Ishikawa (cell line): ENCODE measurements around the gene RNF8.

Source experiments
- CEBPB ChIP-seq: IDR thresholded peaks from 2 replicates; pipeline ENCODE4 v1.6.1; 2012
- CREB1 ChIP-seq: IDR thresholded peaks from 2 replicates; pipeline ENCODE4 v1.6.1; 2012; ENCODE audit warnings: low read depth
- EGR1 ChIP-seq: IDR thresholded peaks from 2 replicates; pipeline ENCODE4 v1.6.1; 2012
- EP300 ChIP-seq: IDR thresholded peaks from 2 replicates; pipeline ENCODE4 v1.6.1; 2012; ENCODE audit warnings: borderline replicate concordance
- FOXM1 ChIP-seq: IDR thresholded peaks from 2 replicates; pipeline ENCODE4 v1.6.1; 2012; ENCODE audit warnings: low read depth, borderline replicate concordance
- NFIC ChIP-seq: IDR thresholded peaks from 2 replicates; pipeline ENCODE4 v1.6.1; 2012
- RAD21 ChIP-seq: IDR thresholded peaks from 2 replicates; pipeline ENCODE4 v1.6.1; 2012; ENCODE audit warnings: low read depth
- TAF1 ChIP-seq: IDR thresholded peaks from 2 replicates; pipeline ENCODE4 v1.6.1; 2012; ENCODE audit warnings: low read depth, mild to moderate bottlenecking
- TCF12 ChIP-seq: IDR thresholded peaks from 2 replicates; pipeline ENCODE4 v1.6.1; 2012; ENCODE audit warnings: low read depth
- TEAD4 ChIP-seq: IDR thresholded peaks from 2 replicates; pipeline ENCODE4 v1.6.1; 2012
- YY1 ChIP-seq: IDR thresholded peaks from 2 replicates; pipeline ENCODE4 v1.6.1; 2012; ENCODE audit warnings: low read depth
- ZBTB7A ChIP-seq: IDR thresholded peaks from 2 replicates; pipeline ENCODE4 v1.6.1; 2012; ENCODE audit warnings: low read depth
- TF ChIP-seq, protein P1 (sequence below): IDR thresholded peaks from 2 replicates; pipeline ENCODE4 v1.6.1; 2012
- TF ChIP-seq, protein P2 (sequence below): IDR thresholded peaks from 2 replicates; pipeline ENCODE4 v1.6.1; 2012
- TF ChIP-seq, protein P3 (sequence below): IDR thresholded peaks from 2 replicates; pipeline ENCODE4 v1.6.1; 2012; ENCODE audit warnings: low read depth, mild to moderate bottlenecking

Gene RNF8

DNA sequence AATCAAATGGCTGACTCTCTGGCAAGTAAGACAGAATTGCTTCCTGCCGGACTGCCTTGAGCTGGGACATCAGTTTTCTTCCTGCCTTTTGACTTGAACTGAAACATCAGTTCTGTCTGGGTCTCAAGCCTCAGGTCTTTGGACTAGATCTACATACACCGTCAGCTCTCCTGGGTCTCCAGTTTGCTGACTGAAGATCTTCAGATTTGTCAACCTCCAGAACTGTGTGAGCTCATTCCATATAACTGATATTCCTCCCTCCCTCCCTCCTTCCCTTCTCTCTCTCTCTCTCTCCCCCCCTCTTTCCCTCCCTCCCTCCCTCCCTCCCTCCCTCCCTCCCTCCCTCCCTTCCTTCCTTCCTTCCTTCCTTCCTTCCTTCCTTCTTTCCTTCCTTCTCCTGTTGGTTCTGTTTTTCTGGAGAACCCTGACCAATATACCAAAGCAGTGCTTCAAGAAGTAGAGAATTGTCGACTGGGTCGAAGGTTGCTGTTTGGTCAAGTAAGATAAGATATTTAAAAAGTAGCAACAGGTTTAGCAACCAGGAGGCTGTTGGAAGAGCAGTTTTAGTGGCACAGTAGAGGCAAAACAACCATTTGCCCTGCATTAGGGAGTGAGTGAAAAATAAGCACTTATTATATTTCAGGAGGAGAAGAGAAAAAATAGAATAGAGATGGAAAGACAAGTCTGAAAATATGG lies 46.2 kb downstream of the RNF8 start:
- TF ChIP-seq, protein P1, sequence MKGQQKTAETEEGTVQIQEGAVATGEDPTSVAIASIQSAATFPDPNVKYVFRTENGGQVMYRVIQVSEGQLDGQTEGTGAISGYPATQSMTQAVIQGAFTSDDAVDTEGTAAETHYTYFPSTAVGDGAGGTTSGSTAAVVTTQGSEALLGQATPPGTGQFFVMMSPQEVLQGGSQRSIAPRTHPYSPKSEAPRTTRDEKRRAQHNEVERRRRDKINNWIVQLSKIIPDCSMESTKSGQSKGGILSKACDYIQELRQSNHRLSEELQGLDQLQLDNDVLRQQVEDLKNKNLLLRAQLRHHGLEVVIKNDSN = no peak
- TF ChIP-seq CEBPB (no peak), FOXM1 (no peak)

DNA sequence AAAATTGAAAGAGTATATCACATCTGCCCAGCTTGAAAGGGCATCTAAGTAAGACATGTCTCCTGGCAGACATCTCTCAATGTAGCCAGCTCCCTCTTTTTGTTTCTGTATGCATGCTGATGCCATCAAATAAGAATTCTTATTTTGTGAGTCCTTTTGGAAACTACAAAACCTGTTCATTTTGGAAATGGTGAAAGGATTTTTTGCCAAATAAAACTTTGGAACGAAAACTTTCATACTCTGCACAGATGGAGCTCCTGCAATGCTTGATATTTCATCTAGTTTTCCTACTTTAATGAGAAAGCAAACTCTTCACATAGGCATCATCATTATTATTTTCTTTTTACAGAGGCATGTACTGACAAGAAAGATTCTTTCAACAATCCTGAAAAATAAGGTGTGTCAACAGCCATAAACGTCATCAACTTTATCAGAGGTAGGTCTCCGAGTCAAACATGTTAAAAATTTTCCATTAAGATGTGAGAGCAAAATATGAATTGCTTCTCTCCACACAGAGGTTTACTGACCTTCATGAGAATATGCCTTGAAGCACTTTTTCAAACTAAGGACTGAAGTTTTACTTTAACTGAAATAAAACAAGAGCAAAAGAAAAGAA lies 53.1 kb downstream of the RNF8 start:
- no peak for TF ChIP-seq FOXM1

DNA sequence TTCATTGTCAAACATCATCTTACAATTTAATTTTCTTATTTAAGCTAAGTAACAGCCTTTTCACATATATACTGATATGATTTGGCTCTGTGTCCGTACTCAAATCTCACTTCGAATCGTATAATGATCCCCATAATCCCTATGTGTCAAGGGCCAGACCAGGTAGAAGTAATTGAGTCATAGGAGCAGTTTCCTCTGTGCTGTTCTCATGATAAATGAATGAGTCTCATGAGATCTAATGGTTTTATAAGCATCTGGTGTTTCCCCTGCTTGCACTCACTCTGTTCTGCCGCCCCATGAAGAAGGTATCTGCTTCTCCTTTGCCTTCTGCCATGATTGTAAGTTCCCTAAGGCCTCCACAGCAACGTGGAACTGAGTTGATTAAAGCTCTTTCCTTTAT lies 54.2 kb downstream of the RNF8 start:
- no peak for TF ChIP-seq EP300
- TF ChIP-seq, protein P2, sequence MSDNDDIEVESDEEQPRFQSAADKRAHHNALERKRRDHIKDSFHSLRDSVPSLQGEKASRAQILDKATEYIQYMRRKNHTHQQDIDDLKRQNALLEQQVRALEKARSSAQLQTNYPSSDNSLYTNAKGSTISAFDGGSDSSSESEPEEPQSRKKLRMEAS = no peak
- TF ChIP-seq, protein P1 = no peak
- TF ChIP-seq TCF12 = no peak
- TF ChIP-seq ZBTB7A = no peak
- no peak for TF ChIP-seq CREB1
- no peak for TF ChIP-seq TEAD4
- TF ChIP-seq CEBPB = no peak
- TF ChIP-seq, protein P3, sequence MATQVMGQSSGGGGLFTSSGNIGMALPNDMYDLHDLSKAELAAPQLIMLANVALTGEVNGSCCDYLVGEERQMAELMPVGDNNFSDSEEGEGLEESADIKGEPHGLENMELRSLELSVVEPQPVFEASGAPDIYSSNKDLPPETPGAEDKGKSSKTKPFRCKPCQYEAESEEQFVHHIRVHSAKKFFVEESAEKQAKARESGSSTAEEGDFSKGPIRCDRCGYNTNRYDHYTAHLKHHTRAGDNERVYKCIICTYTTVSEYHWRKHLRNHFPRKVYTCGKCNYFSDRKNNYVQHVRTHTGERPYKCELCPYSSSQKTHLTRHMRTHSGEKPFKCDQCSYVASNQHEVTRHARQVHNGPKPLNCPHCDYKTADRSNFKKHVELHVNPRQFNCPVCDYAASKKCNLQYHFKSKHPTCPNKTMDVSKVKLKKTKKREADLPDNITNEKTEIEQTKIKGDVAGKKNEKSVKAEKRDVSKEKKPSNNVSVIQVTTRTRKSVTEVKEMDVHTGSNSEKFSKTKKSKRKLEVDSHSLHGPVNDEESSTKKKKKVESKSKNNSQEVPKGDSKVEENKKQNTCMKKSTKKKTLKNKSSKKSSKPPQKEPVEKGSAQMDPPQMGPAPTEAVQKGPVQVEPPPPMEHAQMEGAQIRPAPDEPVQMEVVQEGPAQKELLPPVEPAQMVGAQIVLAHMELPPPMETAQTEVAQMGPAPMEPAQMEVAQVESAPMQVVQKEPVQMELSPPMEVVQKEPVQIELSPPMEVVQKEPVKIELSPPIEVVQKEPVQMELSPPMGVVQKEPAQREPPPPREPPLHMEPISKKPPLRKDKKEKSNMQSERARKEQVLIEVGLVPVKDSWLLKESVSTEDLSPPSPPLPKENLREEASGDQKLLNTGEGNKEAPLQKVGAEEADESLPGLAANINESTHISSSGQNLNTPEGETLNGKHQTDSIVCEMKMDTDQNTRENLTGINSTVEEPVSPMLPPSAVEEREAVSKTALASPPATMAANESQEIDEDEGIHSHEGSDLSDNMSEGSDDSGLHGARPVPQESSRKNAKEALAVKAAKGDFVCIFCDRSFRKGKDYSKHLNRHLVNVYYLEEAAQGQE = no peak
- no peak for TF ChIP-seq FOXM1
- no peak for TF ChIP-seq RAD21
- TF ChIP-seq YY1 = no peak
- no peak for TF ChIP-seq NFIC
- TF ChIP-seq TAF1 = no peak
- no peak for TF ChIP-seq EGR1

DNA sequence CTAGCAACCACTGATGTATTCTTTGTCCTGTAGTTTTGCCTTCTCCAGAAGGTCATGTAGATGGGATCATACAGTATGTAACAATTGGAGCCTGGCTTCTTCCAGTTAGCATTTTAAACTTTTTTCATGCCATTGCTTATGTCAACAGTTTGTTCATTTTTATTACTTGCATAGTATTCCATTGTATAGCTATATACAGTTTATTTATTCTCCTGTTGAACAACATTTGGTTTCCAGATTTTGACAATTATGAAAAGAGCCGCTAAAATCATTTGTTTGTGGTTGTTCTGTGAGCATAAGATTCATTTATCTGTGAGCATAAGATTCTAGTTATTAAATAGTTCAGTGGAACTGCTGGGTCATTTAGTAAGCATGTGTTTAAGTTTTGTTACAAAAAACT lies 55.7 kb downstream of the RNF8 start:
- no peak for TF ChIP-seq NFIC
- TF ChIP-seq, protein P3 = no peak
- TF ChIP-seq, protein P2 = no peak
- no peak for TF ChIP-seq YY1
- TF ChIP-seq ZBTB7A = no peak
- no peak for TF ChIP-seq FOXM1
- TF ChIP-seq TEAD4 = no peak
- TF ChIP-seq RAD21 = no peak
- no peak for TF ChIP-seq CEBPB
- no peak for TF ChIP-seq EGR1
- no peak for TF ChIP-seq CREB1
- no peak for TF ChIP-seq TAF1

DNA sequence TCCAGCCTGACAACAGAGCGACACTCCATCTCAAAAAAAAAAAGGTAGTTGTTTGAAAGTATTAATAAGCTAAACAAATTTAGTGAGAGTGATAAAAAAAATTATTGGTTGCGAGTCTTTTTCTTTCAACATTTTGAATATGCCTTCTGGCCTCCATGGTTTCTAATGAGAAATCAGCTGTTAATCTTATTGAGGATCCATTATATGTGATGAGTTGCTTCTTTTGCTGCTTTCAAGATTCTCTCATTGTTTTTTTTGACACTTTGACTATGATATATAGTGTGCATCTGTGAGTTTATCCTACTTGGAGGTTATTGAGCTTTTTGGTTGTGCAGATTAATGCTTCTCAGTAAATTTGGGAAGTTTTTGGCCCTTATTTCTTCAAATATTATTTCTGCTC lies 63.6 kb downstream of the RNF8 start:
- no peak for TF ChIP-seq RAD21
- TF ChIP-seq FOXM1 = no peak
- TF ChIP-seq, protein P2 = no peak
- no peak for TF ChIP-seq EGR1
- TF ChIP-seq, protein P1 = no peak
- TF ChIP-seq, protein P3 = no peak
- no peak for TF ChIP-seq YY1
- TF ChIP-seq TCF12 = no peak
- no peak for TF ChIP-seq EP300
- TF ChIP-seq NFIC = no peak
- TF ChIP-seq CEBPB = no peak
- no peak for TF ChIP-seq TEAD4
- TF ChIP-seq ZBTB7A = no peak
- TF ChIP-seq TAF1 = no peak
- TF ChIP-seq CREB1 = no peak
